ENCODE measurements around the gene BRINP3.

Gene BRINP3

GRCh38 chr1:190453550-190453949 is 24.1 kb downstream of the BRINP3 start:
- no peak for DNase-seq (ENCODE audit: low read depth in 1 of 2, low spot score in 1 of 2)

- DNase-seq (ENCODE audit: low read depth in 1 of 2, low spot score in 1 of 2): no peak
These were observed 25.3 kb downstream of the BRINP3 start for GRCh38 chr1:190452272-190452848.

DNA sequence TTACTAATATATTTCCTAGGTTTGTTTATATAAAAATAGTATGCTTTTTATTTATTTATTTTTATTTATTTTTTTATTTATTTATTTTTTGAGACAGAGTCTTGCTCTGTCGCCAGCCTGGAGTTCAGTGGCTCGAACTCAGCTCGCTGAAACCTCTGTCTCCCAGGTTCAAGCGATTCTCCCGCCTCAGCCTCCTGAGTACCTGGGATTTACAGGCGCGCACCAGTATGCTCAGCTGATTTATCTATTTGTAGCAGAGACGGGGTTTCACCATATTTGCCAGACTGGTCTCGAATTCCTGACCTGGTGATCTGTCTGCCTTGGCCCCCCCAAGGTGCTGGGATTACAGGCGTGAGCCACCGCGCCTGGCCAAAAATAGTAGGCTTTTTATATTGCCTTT is 33.2 kb downstream of the BRINP3 start:
- DNase-seq (ENCODE audit: low read depth in 1 of 2, low spot score in 1 of 2): no peak

- DNase-seq (ENCODE audit: low read depth in 1 of 2, low spot score in 1 of 2): no peak
These were observed 38.2 kb downstream of the BRINP3 start for GRCh38 chr1:190439447-190439846.

- DNase-seq (ENCODE audit: low read depth in 1 of 2, low spot score in 1 of 2): no peak
These were observed 41.0 kb downstream of the BRINP3 start for GRCh38 chr1:190436615-190437014.

GRCh38 chr1:190429932-190430331 is 47.7 kb downstream of the BRINP3 start:
- no peak for DNase-seq (ENCODE audit: low read depth in 1 of 2, low spot score in 1 of 2)

GRCh38 chr1:190429141-190429540 is 48.5 kb downstream of the BRINP3 start:
- no peak for DNase-seq (ENCODE audit: low read depth in 1 of 2, low spot score in 1 of 2)

GRCh38 chr1:190416239-190416638 is 61.4 kb downstream of the BRINP3 start:
- DNase-seq (ENCODE audit: low read depth in 1 of 2, low spot score in 1 of 2): no peak

- DNase-seq (ENCODE audit: low read depth in 1 of 2, low spot score in 1 of 2): no peak
These were observed 64.5 kb downstream of the BRINP3 start for GRCh38 chr1:190413142-190413541.

- no peak for DNase-seq (ENCODE audit: low read depth in 1 of 2, low spot score in 1 of 2)
These were observed 74.3 kb downstream of the BRINP3 start for GRCh38 chr1:190403402-190403801.

DNA sequence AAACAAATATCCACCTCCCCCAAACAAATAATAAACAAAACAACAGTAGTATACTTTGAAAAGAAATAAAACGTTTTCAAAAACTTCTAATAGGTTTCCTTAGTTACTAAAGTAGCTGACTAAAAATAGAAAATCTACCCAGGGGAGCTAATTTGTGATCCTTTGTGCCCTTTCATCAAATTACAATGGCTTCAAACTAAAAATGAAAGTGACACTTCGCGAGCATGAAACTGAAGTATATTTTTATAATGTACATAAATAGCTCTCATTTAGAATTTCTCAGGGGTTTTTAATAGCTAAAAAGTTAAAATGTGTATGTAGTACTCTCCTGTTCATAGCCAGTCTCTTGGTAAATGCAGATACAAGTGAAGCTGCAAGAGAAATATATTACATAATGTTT is 78.4 kb downstream of the BRINP3 start:
- DNase-seq (ENCODE audit: low read depth in 1 of 2, low spot score in 1 of 2): no peak

DNA sequence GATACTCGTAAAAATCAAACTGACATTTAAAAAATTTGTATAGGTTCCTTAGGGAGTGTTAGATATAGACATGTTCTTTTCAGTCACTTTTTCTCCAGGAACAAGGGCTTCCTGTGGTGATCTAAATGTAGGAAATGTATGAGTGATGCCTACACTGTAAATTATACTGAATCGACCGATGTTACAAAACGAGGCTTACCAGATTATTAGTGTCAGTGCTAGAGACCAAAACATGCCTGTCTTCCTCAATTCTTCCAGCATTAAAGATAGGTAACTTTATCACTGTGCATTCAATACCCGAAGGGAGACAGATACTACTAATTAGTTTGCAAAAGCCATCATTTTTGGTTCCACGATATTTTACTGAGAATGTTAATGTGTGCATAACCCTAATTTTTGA is 86.1 kb downstream of the BRINP3 start:
- DNase-seq (ENCODE audit: low read depth in 1 of 2, low spot score in 1 of 2): no peak

GRCh38 chr1:190377991-190378390 is 99.7 kb downstream of the BRINP3 start:
- DNase-seq (ENCODE audit: low read depth in 1 of 2, low spot score in 1 of 2): no peak

DNA sequence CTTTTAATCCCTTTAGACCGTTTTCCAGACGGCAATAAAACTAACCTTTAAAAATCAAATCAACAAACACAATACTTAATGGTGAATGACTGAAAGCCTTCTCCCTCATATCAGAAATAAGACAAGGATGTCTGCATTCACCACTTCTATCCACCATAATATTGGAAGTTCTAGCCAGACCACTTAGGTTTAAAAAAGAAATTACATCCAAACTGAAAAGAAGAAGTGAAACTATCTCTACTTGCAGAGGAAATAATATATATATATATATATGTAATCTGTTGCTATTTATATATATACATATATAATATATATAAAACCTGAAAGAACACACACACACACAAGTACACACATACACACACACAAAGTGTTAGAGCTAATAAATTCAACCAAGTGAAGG is 100.4 kb downstream of the BRINP3 start:
- no peak for DNase-seq (ENCODE audit: low read depth in 1 of 2, low spot score in 1 of 2)

DNA sequence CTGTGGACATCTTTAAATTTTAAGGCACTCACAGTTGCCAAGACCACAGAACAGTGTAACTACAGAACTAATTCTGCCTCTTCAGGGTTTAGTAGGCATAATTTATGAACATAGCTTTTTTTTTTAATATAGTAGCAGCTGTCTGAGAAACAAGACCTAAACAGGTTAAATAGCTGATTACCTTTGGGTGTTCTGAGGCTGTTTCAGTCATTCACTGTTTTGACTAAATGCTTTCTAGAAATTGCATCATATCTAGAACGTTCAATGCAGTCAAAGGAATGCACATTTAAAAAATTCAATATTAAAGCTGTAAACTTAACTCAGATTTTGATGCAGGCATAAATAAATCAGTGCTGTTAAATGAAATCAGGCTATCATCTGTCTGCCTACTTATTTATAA is 101.6 kb downstream of the BRINP3 start:
- DNase-seq (ENCODE audit: low read depth in 1 of 2, low spot score in 1 of 2): no peak

- no peak for DNase-seq (ENCODE audit: low read depth in 1 of 2, low spot score in 1 of 2)
These were observed 103.8 kb downstream of the BRINP3 start for GRCh38 chr1:190373705-190374336.

DNA sequence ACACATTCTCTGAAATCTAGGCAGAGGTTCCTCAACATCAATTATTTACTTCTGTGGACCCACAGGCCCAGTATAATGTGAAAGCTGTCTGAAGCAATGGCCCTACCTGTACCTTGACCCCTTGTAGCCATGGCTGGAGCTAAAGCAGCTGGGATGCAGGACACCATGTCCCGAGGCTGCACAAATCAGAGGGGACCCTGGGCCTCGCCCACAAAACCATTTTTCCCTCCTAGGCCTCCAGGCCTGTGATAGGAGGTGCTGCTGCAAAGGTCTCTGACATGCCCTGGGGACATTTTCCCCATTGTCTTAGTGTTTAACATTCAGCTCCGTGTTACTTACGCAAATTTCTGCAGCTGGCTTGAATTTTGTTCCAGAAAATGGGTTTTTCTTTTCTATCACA is 110.5 kb downstream of the BRINP3 start:
- no peak for DNase-seq (ENCODE audit: low read depth in 1 of 2, low spot score in 1 of 2)

DNA sequence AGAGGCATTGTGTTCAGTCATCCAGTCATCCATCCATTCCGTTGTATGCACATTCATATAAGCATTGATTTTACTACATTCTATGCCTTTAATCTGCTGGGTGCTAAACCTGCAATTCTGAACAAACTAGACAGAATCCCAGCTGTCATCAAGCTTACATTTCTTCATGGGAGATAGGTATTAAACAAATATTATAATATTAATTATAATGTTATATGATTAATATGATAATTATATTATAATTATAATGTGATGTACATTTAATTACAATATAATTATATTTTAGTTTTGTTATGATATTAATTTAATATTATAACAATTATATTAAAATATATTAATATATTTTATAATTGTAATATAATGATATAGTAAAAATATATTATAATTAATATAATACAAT is 112.4 kb downstream of the BRINP3 start:
- no peak for DNase-seq (ENCODE audit: low read depth in 1 of 2, low spot score in 1 of 2)

- DNase-seq (ENCODE audit: low read depth in 1 of 2, low spot score in 1 of 2): no peak
These were observed 124.0 kb downstream of the BRINP3 start for GRCh38 chr1:190353538-190354101.

DNA sequence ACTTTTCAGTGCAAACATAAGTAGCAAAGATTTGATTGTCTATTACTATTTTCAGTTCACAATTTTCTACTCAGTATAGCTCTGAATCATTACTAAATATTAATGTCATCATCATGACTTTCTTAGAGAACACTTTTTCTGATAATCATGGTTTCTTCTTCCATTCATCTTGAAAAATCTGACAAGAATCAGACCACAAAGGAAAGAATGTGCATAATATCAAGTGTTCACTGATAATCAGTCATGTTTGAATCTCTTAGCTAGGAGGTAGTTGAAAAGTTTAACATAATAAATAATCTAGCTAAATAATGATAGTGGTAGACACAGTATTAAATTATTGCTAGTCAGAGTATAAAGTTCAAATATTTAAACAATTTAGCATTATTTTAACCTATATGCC is 133.2 kb downstream of the BRINP3 start:
- DNase-seq (ENCODE audit: low read depth in 1 of 2, low spot score in 1 of 2): no peak

DNA sequence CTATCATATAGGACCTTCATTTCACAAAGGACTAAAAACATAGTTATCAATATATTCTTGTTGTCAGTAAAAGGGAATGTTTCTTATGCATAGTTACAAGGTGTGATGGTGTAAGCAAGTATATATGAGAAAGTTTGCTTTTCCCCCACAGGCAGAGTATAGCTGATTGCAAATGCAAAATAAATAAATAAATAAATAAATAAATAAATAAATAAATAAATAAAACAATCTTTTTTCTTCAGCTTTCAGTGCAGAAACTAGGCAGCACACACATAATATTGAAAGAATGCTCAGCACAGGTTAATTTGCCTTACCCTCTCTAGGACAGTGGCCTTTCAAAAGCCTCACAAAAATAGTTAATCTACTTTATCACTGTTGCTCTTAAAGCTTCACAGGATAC is 138.8 kb downstream of the BRINP3 start:
- no peak for DNase-seq (ENCODE audit: low read depth in 1 of 2, low spot score in 1 of 2)

- no peak for DNase-seq (ENCODE audit: low read depth in 1 of 2, low spot score in 1 of 2)
These were observed 148.8 kb downstream of the BRINP3 start for GRCh38 chr1:190328871-190329270.

- DNase-seq (ENCODE audit: low read depth in 1 of 2, low spot score in 1 of 2): no peak
These were observed 149.3 kb downstream of the BRINP3 start for GRCh38 chr1:190328361-190328760.

Data from activated CD4-positive, alpha-beta T cell treated with anti-CD3 and anti-CD28 coated beads, Interleukin-2, amount 50 U/mL, for 24 hours (primary cell).